AG09319 (cell line): ENCODE data around the gene SP7.

ENCODE experiments used
- DNase-seq: peaks from one replicate; pipeline ENCODE4 v3.0.0-alpha.2; 2010; ENCODE audit warnings: low read depth; ENCODE audit errors: extremely low read depth
- TF ChIP-seq, protein P1 (sequence below): IDR thresholded peaks from 2 replicates; pipeline ENCODE4 v1.5.1; 2011; ENCODE audit warnings: low read depth, mild to moderate bottlenecking, inconsistent platforms, low read length, moderate library complexity

Gene SP7

GRCh38 chr12:53279888-53280498 lies 56.2 kb downstream of the SP7 start:
- TF ChIP-seq, protein P1, sequence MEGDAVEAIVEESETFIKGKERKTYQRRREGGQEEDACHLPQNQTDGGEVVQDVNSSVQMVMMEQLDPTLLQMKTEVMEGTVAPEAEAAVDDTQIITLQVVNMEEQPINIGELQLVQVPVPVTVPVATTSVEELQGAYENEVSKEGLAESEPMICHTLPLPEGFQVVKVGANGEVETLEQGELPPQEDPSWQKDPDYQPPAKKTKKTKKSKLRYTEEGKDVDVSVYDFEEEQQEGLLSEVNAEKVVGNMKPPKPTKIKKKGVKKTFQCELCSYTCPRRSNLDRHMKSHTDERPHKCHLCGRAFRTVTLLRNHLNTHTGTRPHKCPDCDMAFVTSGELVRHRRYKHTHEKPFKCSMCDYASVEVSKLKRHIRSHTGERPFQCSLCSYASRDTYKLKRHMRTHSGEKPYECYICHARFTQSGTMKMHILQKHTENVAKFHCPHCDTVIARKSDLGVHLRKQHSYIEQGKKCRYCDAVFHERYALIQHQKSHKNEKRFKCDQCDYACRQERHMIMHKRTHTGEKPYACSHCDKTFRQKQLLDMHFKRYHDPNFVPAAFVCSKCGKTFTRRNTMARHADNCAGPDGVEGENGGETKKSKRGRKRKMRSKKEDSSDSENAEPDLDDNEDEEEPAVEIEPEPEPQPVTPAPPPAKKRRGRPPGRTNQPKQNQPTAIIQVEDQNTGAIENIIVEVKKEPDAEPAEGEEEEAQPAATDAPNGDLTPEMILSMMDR, result no peak
- DNase-seq, result no peak

DNA sequence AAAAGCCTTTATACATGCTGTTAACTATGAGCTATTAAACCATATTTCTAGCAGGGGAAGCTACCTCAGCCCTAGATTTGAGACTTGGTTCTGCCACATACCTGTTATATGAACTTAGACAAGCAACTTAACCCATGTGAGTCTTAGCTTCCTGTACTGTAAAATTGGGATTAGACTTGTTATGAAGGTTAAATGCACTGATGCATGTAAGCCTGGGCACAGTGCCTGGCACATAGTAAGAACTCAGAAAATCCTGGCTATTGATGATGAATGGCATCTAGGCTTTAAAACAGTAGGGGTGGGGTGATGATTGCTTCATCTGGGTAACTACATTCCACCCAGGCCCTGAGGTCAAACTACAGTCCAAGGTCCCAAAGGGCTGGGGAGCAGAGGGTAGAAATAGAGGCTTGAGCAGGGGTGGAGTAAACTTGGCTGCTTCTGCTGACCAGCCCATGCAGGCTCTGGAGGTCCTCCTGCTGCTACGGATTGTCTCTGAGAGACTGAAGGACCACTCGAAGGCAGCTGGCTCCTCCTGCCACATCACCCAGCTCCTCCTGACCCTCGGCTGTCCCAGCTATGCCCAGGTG lies 56.8 kb downstream of the SP7 start:
- DNase-seq, result no peak
- TF ChIP-seq, protein P1, result no peak

- TF ChIP-seq, protein P1, result no peak
- no peak for DNase-seq
Measured at GRCh38 chr12:53277981-53278380, 58.2 kb downstream of the SP7 start.
